Measurements from ENCODE around the gene OR10H4.
"Not testable (repeated sequence)": the region's sequence is repeated elsewhere in the genome, so short reads cannot be mapped to it uniquely, and the experiment has no call there.

OR10H4 gene

GRCh38 chr19:15944401-15944800 lies 4.4 kb upstream of the OR10H4 start:
- no peak for DNase-seq

GRCh38 chr19:15945301-15945700 lies 3.5 kb upstream of the OR10H4 start:
- DNase-seq: no peak

- no peak for DNase-seq
Observed at GRCh38 chr19:15954820-15955219, 6.0 kb downstream of the OR10H4 start.

- DNase-seq: no peak
Observed at GRCh38 chr19:15962319-15962718, 13.5 kb downstream of the OR10H4 start.

- DNase-seq: no peak
Observed at GRCh38 chr19:15964231-15964630, 15.4 kb downstream of the OR10H4 start.

- DNase-seq: no peak
Observed at GRCh38 chr19:15971224-15971780, 22.5 kb downstream of the OR10H4 start.

GRCh38 chr19:15972043-15972442 lies 23.2 kb downstream of the OR10H4 start:
- not testable (repeated sequence) for DNase-seq

DNA sequence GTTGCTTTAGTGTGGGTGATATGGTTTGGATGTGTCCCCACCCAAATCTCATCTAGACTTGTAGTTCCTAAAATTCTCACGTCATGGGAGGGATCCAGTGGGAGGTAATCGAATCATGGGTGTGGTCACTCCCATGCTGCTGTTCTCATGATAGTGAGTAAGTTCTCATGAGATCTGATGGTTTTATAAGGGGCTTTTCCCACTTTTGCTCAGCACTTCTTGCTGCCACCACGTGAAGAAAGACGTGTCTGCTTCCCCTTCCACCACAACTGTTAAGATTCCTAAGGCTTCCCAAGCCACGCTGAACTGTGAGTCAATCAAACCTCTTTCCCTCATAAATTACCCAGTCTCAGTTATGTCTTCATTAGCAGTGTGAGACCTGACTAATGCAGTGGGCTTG lies 26.0 kb downstream of the OR10H4 start:
- DNase-seq: no peak

- DNase-seq: no peak
Observed at GRCh38 chr19:15976836-15977689, 28.3 kb downstream of the OR10H4 start.

DNA sequence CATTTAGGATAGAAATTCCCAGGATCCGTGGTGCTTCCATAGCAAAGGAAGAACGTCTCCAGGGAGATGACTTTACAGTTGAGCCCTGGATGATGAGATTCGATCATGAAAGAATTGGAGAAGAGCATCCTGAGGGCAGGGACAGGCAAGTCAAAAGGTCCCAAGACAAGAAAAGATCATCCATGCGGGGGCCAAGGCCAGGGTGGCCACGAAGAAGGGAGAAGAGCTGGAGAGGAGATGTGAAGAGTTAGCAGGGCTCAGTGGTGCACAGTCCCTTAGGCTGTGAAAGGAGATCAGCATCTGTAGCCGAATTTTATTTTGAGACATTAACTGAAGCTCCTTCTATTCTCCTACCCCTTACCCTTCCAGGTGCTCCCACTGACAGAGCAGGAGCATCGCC lies 28.9 kb downstream of the OR10H4 start:
- DNase-seq: no peak

DNA sequence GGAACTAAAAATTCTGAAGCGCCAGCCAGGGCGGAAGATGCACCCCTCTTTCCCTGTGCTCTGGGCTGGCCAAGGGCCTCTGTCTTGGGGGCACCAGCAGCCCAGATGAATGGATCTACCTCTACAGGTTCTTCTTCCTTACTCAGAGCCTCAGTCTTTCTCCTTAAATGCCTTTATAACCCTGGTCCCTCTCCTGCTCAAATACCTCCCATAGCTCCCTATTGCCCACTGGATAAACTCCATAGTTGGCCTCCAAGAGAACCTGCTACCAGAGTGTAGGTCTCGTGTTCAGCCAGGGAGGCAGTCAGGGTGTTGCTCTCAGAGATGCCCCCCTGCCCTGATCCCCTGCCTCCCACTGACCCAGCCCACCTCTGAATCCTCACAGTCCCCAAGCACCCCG lies 30.5 kb downstream of the OR10H4 start:
- no peak for DNase-seq

GRCh38 chr19:15985831-15986230 lies 37.0 kb downstream of the OR10H4 start:
- DNase-seq: not testable (repeated sequence)

DNA sequence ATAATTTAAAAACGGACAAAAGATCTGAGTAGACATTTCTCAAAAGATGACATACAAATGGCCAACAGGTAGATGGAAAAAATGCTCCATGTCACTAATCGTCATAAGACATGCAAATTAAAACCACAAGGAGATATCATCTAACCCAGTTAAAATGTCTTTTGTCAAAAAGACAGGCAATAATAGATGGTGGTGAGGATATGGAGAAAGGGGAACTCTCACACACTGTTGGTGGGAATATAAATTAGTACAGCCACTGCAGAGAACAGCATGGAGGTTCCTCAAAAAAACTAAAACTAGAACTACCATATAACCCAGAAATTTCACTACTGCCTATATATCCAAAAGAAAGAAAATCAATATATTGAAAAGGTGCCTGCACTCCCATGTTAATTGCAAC lies 37.9 kb downstream of the OR10H4 start:
- no peak for DNase-seq

- no peak for DNase-seq
Observed at GRCh38 chr19:15989889-15990288, 41.1 kb downstream of the OR10H4 start.

DNA sequence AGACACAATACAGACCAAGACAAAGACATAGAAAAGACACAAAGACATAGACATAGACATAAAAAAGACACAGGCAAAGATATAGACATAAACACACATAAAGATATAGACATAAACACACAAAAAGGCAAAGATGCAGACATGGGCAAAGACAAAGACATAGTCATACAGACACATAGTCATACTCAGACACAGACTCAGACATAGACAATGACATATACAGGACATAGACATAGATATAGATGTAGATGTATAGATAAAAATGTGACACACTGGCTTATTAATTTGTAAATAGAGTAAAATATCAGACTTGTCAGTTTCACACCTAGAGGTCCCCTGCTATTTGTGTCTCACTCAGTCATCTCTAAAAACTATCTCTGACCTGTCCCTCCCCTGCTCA lies 42.8 kb downstream of the OR10H4 start:
- DNase-seq: no peak

- DNase-seq: no peak
Observed at GRCh38 chr19:15992014-15992413, 43.2 kb downstream of the OR10H4 start.

DNA sequence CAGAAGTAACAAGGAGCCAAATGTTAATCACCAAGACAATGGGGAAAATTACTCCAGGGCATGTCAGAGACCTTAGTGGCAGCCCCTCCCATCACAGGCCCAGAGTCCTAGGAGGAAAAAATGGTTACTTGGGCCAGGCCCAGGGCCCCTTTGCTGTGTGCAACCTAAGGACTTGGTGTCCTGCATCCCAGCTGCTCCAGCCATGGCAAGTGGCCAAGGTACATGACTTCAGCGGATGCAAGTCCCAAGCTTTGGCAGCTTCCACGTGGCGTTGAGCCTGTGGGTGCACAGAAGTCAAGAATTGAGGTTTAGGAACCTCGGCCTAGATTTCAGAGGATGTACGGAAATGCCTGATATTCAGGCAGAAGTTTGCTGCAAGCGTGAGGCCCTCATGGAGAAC lies 46.7 kb downstream of the OR10H4 start:
- no peak for DNase-seq

- no peak for DNase-seq
Observed at GRCh38 chr19:15998166-15998565, 49.4 kb downstream of the OR10H4 start.

Measured in activated CD8-positive, alpha-beta memory T cell treated with anti-CD3 and anti-CD28 coated beads, Interleukin-2, amount 50 U/mL, for 48 hours (primary cell).